Gastroesophageal sphincter (tissue), 4 donors: ENCODE results near the gene JCHAIN. TPM values are rescaled to one million over a fixed set of nuclear protein-coding genes. Genes with fewer than 3 reads are reported as not detected.

Experiments used
- ATAC-seq: fragments of 150-250 bp; one replicate; pipeline ENCODE4 v1.9.1; 2016; ENCODE audit warnings: mild to moderate bottlenecking, moderate library complexity
- H3K27ac ChIP-seq, 4 donors: fragments of 200-600 bp; sonication (generic) in 3 of 4; 1 replicate in 3 of 4; 2 replicates in 1 of 4; pipeline ENCODE4 v1.5.1; 2016 to 2019
- H3K27me3 ChIP-seq: fragments of 200-600 bp; sonication (generic); one replicate; pipeline ENCODE4 v1.5.1; 2019
- H3K36me3 ChIP-seq, 2 donors: fragments of 200-600 bp; sonication (generic); one replicate each; pipeline ENCODE4 v1.5.1; 2019; ENCODE audit warnings: control low read depth in 1 of 2
- H3K4me1 ChIP-seq, 3 donors: fragments of 200-600 bp; sonication (generic); 1 replicate in 2 of 3; 2 replicates in 1 of 3; pipeline ENCODE4 v1.5.1; 2016 to 2019; ENCODE audit warnings: control low read depth in 2 of 3
- H3K4me3 ChIP-seq, 2 donors: fragments of 200-600 bp; sonication (generic); one replicate each; pipeline ENCODE4 v1.5.1; 2019; ENCODE audit warnings: mild to moderate bottlenecking in 1 of 2, moderate library complexity in 1 of 2
- H3K9me3 ChIP-seq, 3 donors: fragments of 200-600 bp; sonication (generic); one replicate each; pipeline ENCODE4 v1.5.1; 2017 to 2019; ENCODE audit warnings: control low read depth in 2 of 3
- CTCF ChIP-seq, 4 experiments: fragments of 200-600 bp in 2 of 4; fragments of 450-650 bp in 2 of 4; sonication (generic) in 1 of 4; IDR thresholded peaks; one replicate each; pipeline ENCODE4 v1.5.1; 2017 to 2019; ENCODE audit warnings: antibody characterized with exemption in 4 of 4, mild to moderate bottlenecking in 2 of 4, moderate library complexity in 2 of 4
- EP300 ChIP-seq: sonication (generic); formaldehyde crosslinking; IDR thresholded peaks from one replicate; pipeline ENCODE4 v1.6.1; 2017; ENCODE audit warnings: antibody characterized with exemption, mild to moderate bottlenecking
- POLR2A ChIP-seq, 2 donors: fragments of 450-650 bp; IDR thresholded peaks; one replicate each; pipeline ENCODE4 v1.6.1; 2017; ENCODE audit warnings: antibody characterized with exemption in 2 of 2, mild to moderate bottlenecking in 2 of 2, moderate library complexity in 1 of 2
- POLR2AphosphoS5 ChIP-seq: sonication (generic); formaldehyde crosslinking; IDR thresholded peaks from one replicate; pipeline ENCODE4 v1.6.1; 2017; ENCODE audit warnings: antibody characterized with exemption
- WGBS, 2 donors: methylation state at CpG; one replicate each; pipeline ENCODE4 v1.1.5; 2018; ENCODE audit warnings: low coverage in 1 of 2; 5-methylcytosine and 5-hydroxymethylcytosine counted together
- total RNA-seq, 4 donors: library from RNA; depleted of rRNA; stranded (reverse); fragments of >200 nt; gene quantifications; one replicate each; pipeline ENCODE4 v1.1.0, GENCODE V29; 2016

Gene JCHAIN
- total RNA-seq, 4 donors from 2014 or later: 2.3 to 24.6 (median 7.8) TPM; not detected in 1

- no peak overlapping the region for H3K4me3 ChIP-seq
- no peak for ATAC-seq
- H3K27ac ChIP-seq: no peak overlapping the region
- no peaks in the 10 kb centered on the region for H3K9me3 ChIP-seq
- H3K4me1 ChIP-seq: no peaks in the 10 kb centered on the region
- WGBS, 2 donors: 93% methylated on average over 1 of the region's 1 CpG; no CpG with 5 or more reads in 1 of the 2 donors
- H3K36me3 ChIP-seq: no peaks in the 10 kb centered on the region
- no peak for TF ChIP-seq CTCF (IDR thresholded peaks at IDR 0.05)
- no peak for TF ChIP-seq EP300
- TF ChIP-seq POLR2AphosphoS5: no peak
- TF ChIP-seq POLR2A (IDR thresholded peaks at IDR 0.05): no peak
- no peaks in the 10 kb centered on the region for H3K27me3 ChIP-seq
These were observed 12.2 kb upstream of the JCHAIN start for GRCh38 chr4:70678383-70678999.

- H3K36me3 ChIP-seq: no peaks in the 10 kb centered on the region
- 84 to 100% methylated on average over 6 of the region's 6 CpGs for WGBS, 2 donors
- H3K27me3 ChIP-seq: no peaks in the 10 kb centered on the region
- TF ChIP-seq EP300 (no peak), POLR2A (IDR thresholded peaks at IDR 0.05) (no peak), CTCF (IDR thresholded peaks at IDR 0.05) (no peak), POLR2AphosphoS5 (no peak)
- no peaks in the 10 kb centered on the region for H3K9me3 ChIP-seq
- H3K27ac ChIP-seq: no peak overlapping the region
- ATAC-seq: no peak
- H3K4me1 ChIP-seq: no peaks in the 10 kb centered on the region
- H3K4me3 ChIP-seq: no peak overlapping the region
These were observed 10.3 kb upstream of the JCHAIN start for GRCh38 chr4:70676554-70677090.

- no peak overlapping the region for H3K27ac ChIP-seq
- WGBS, 2 donors: 29 to 54% methylated on average over 1 of the region's 1 CpG
- H3K27me3 ChIP-seq: no peaks in the 10 kb centered on the region
- no peak for ATAC-seq
- no peaks in the 10 kb centered on the region for H3K36me3 ChIP-seq
- H3K9me3 ChIP-seq: no peaks in the 10 kb centered on the region
- TF ChIP-seq POLR2AphosphoS5 (no peak), POLR2A (IDR thresholded peaks at IDR 0.05) (no peak), CTCF (IDR thresholded peaks at IDR 0.05) (no peak), EP300 (no peak)
- H3K4me3 ChIP-seq: no peak overlapping the region
- no peaks in the 10 kb centered on the region for H3K4me1 ChIP-seq
These were observed 8.4 kb upstream of the JCHAIN start for GRCh38 chr4:70674731-70675130.

- Histone ChIP-seq H3K36me3 (no peaks in the 10 kb centered on the region), H3K27me3 (no peaks in the 10 kb centered on the region), H3K4me1 (no peaks in the 10 kb centered on the region), H3K27ac (no peak overlapping the region), H3K9me3 (no peaks in the 10 kb centered on the region), H3K4me3 (no peak overlapping the region)
- ATAC-seq: no peak
- no peak for TF ChIP-seq EP300
- no peak for TF ChIP-seq POLR2A (IDR thresholded peaks at IDR 0.05)
- TF ChIP-seq CTCF (IDR thresholded peaks at IDR 0.05): no peak
- TF ChIP-seq POLR2AphosphoS5: no peak
These were observed 7.9 kb upstream of the JCHAIN start for GRCh38 chr4:70674191-70674590.

- TF ChIP-seq CTCF (IDR thresholded peaks at IDR 0.05) (no peak), POLR2A (IDR thresholded peaks at IDR 0.05) (no peak), EP300 (no peak), POLR2AphosphoS5 (no peak)
- WGBS, 2 donors: 49 to 57% methylated on average over 2 of the region's 2 CpGs
These were observed 4.8 kb upstream of the JCHAIN start for GRCh38 chr4:70671091-70671490.

More at GRCh38 chr4:70671091-70671490, 4.8 kb upstream of the JCHAIN start:
- Histone ChIP-seq H3K36me3 (no peaks in the 10 kb centered on the region), H3K4me1 (no peaks in the 10 kb centered on the region), H3K4me3 (no peak overlapping the region), H3K27me3 (no peaks in the 10 kb centered on the region), H3K27ac (no peak overlapping the region), H3K9me3 (no peaks in the 10 kb centered on the region)
- ATAC-seq: no peak
